A549 (cell line): ENCODE data around the gene TMEM167A. TPM values are rescaled to one million over a fixed set of nuclear protein-coding genes. Genes with fewer than 3 reads are reported as not detected.

Experiments
- ATAC-seq, 2 experiments: fragments of 200-7000 bp in 1 of 2; fragments of >200 bp in 1 of 2; cut with Nextera tagmentation in 1 of 2; cut with Tn5 transposase in 1 of 2; 3 replicates each; pipeline versions ENCODE4 v1.8.0 to v1.9.1; 2018 to 2020; ENCODE audit warnings: mild to moderate bottlenecking in 1 of 2, moderate library complexity in 1 of 2
- CTCF ChIA-PET: fragments of 300-600 bp; sonication (Branson Sonifier 250); formaldehyde crosslinking; extraction: SDS; loops from one replicate; lab custom pipeline; 2021; ENCODE audit warnings: antibody characterized with exemption, inconsistent platforms; lab: Yijun Ruan, JAX
- POLR2A ChIA-PET: fragments of 350-600 bp; formaldehyde crosslinking; extraction: SDS; loops from one replicate; lab custom pipeline; 2021; ENCODE audit warnings: antibody characterized with exemption, inconsistent platforms; lab: Yijun Ruan, JAX
- DNase-seq, 2 experiments: peaks; one replicate each; pipeline versions ENCODE4 v3.0.0 to v3.0.0-alpha.2; 2011 to 2016; ENCODE audit warnings: low read depth in 1 of 2, low spot score in 1 of 2
- FAIRE-seq: peaks from 2 replicates; lab custom pipeline; 2011; peaks lifted over from hg19 to GRCh38; lab: Jason Lieb, UNC
- H3K27ac ChIP-seq, 2 experiments: fragments of >200 bp; sonication (Bioruptor Twin); formaldehyde crosslinking; 3 replicates each; pipeline ENCODE4 v1.5.1; 2016 to 2017
- H3K4me1 ChIP-seq: fragments of >200 bp; sonication (Bioruptor Twin); formaldehyde crosslinking; 3 replicates; pipeline ENCODE4 v1.6.1; 2016
- H3K4me2 ChIP-seq: fragments of >200 bp; sonication (Bioruptor Twin); formaldehyde crosslinking; 3 replicates; pipeline ENCODE4 v1.6.1; 2016
- H3K4me3 ChIP-seq: fragments of >200 bp; sonication (Bioruptor Twin); formaldehyde crosslinking; 3 replicates; pipeline ENCODE4 v1.5.1; 2016
- H3K9me3 ChIP-seq: fragments of >200 bp; sonication (Bioruptor Twin); formaldehyde crosslinking; 3 replicates; pipeline ENCODE4 v1.6.1; 2016
- CHD4 ChIP-seq: fragments of 200-600 bp; sonication (generic); IDR thresholded peaks from 2 replicates; pipeline ENCODE4 v1.6.1; 2016; ENCODE audit warnings: antibody characterized with exemption, mild to moderate bottlenecking, borderline replicate concordance
- EHF ChIP-seq: fragments of 250-450 bp; sonication (Bioruptor Pico); IDR thresholded peaks from 2 replicates; pipeline ENCODE4 v1.5.0; 2020; ENCODE audit warnings: mild to moderate bottlenecking
- EHMT2 ChIP-seq: fragments of 200-600 bp; sonication (generic); IDR thresholded peaks from 2 replicates; pipeline ENCODE4 v1.6.1; 2016; ENCODE audit warnings: antibody characterized with exemption, low read depth, mild to moderate bottlenecking, moderate library complexity
- EP300 ChIP-seq, 2 experiments: fragments of >200 bp; sonication (Bioruptor Twin); formaldehyde crosslinking; IDR thresholded peaks; 2 replicates in 1 of 2; 3 replicates in 1 of 2; pipeline ENCODE4 v1.6.1; 2016 to 2017
- ESRRA ChIP-seq: fragments of 150-350 bp; IDR thresholded peaks from 2 replicates; pipeline ENCODE4 v1.6.1; 2014; ENCODE audit warnings: mild to moderate bottlenecking, low read length, borderline replicate concordance
- FOSB ChIP-seq: fragments of 250-450 bp; sonication (Bioruptor Pico); IDR thresholded peaks from 2 replicates; pipeline ENCODE4 v1.5.0; 2020; ENCODE audit warnings: mild to moderate bottlenecking, moderate library complexity
- FOXS1 ChIP-seq: fragments of 250-450 bp; sonication (Bioruptor Pico); IDR thresholded peaks from 2 replicates; pipeline ENCODE4 v1.5.0; 2020; ENCODE audit warnings: mild to moderate bottlenecking, moderate library complexity
- HEYL ChIP-seq: fragments of 250-450 bp; sonication (Bioruptor Pico); IDR thresholded peaks from 2 replicates; pipeline ENCODE4 v1.8.0; 2021; ENCODE audit warnings: mild to moderate bottlenecking, moderate library complexity
- HOXA7 ChIP-seq: fragments of 250-450 bp; sonication (Bioruptor Pico); IDR thresholded peaks from 2 replicates; pipeline ENCODE4 v1.5.0; 2020; ENCODE audit warnings: mild to moderate bottlenecking, moderate library complexity
- HOXB5 ChIP-seq: fragments of 250-450 bp; sonication (Bioruptor Pico); IDR thresholded peaks from 2 replicates; pipeline ENCODE4 v1.5.0; 2020; ENCODE audit warnings: mild to moderate bottlenecking, moderate library complexity
- JUNB ChIP-seq: fragments of >200 bp; sonication (Bioruptor Twin); formaldehyde crosslinking; IDR thresholded peaks from 2 replicates; pipeline ENCODE4 v1.6.1; 2016
- KDM5A ChIP-seq: fragments of 200-600 bp; sonication (generic); IDR thresholded peaks from 2 replicates; pipeline ENCODE4 v1.6.1; 2016; ENCODE audit warnings: antibody characterized with exemption, mild to moderate bottlenecking
- MAFK ChIP-seq: fragments of 450-650 bp; IDR thresholded peaks from 2 replicates; pipeline ENCODE4 v1.6.1; 2014; ENCODE audit not compliant: partially characterized antibody
- MAZ ChIP-seq: fragments of 150-350 bp; IDR thresholded peaks from 2 replicates; pipeline ENCODE4 v1.6.1; 2014; ENCODE audit warnings: antibody characterized with exemption, low read depth, low read length, borderline replicate concordance
- MYC ChIP-seq: IDR thresholded peaks from 2 replicates; pipeline ENCODE4 v1.6.1; 2012; ENCODE audit warnings: mild to moderate bottlenecking, inconsistent platforms, low read length, improper control_type of control experiment, borderline replicate concordance
- NFE2L2 ChIP-seq: fragments of 150-350 bp; conservative IDR thresholded peaks from 2 replicates; pipeline ENCODE4 v1.6.1; 2014; ENCODE audit warnings: low read length
- NPAS2 ChIP-seq: fragments of 250-450 bp; sonication (Bioruptor Pico); IDR thresholded peaks from 2 replicates; pipeline ENCODE4 v1.8.0; 2022; ENCODE audit warnings: mild to moderate bottlenecking, moderate library complexity, borderline replicate concordance
- NR3C1 ChIP-seq: fragments of >200 bp; sonication (Bioruptor Twin); formaldehyde crosslinking; IDR thresholded peaks from 3 replicates; pipeline ENCODE4 v1.6.1; 2017
- PHF8 ChIP-seq: fragments of 200-600 bp; sonication (generic); IDR thresholded peaks from 2 replicates; pipeline ENCODE4 v1.6.1; 2016; ENCODE audit warnings: low read depth, mild to moderate bottlenecking, antibody characterized with exemption, moderate library complexity, borderline replicate concordance
- POLR2A ChIP-seq: IDR thresholded peaks from 2 replicates; pipeline ENCODE4 v1.6.1; 2012; ENCODE audit warnings: mild to moderate bottlenecking, low read length
- RCOR1 ChIP-seq: fragments of 150-350 bp; IDR thresholded peaks from 2 replicates; pipeline ENCODE4 v1.6.1; 2014; ENCODE audit warnings: antibody characterized with exemption, low read length, low read depth
- TFCP2L1 ChIP-seq: fragments of 250-450 bp; sonication (Bioruptor Pico); IDR thresholded peaks from 2 replicates; pipeline ENCODE4 v1.5.0; 2021; ENCODE audit warnings: mild to moderate bottlenecking
- ZC3H11A ChIP-seq: fragments of 450-650 bp; IDR thresholded peaks from 2 replicates; pipeline ENCODE4 v1.6.1; 2014; ENCODE audit warnings: antibody characterized with exemption, mild to moderate bottlenecking
- WGBS: methylation state at CpG from one replicate; pipeline ENCODE4 v1.1.6; 2017; ENCODE audit errors: missing lambda C conversion rate; 5-methylcytosine and 5-hydroxymethylcytosine counted together
- polyA plus RNA-seq, 4 experiments: library from polyadenylated mRNA; depleted of rRNA in 3 of 4; stranded (reverse); fragments of >200 nt; fragmentation: RNase III in 1 of 4; extraction: RNeasy Plus Mini Kit Qiagen cat#74134 plus additional on column Dnase treatment in 1 of 4; gene quantifications; 2 replicates in 3 of 4; 3 replicates in 1 of 4; pipeline ENCODE4 v1.2.3, GENCODE V29; 2011 to 2017
- TF ChIP-seq, protein P1 (sequence below): fragments of >200 bp; sonication (Bioruptor Twin); formaldehyde crosslinking; IDR thresholded peaks from 3 replicates; pipeline ENCODE4 v1.6.1; 2016
- TF ChIP-seq, protein P2 (sequence below): IDR thresholded peaks from 2 replicates; pipeline ENCODE4 v1.6.1; 2012; ENCODE audit warnings: low read depth, borderline replicate concordance
- TF ChIP-seq, protein P3 (sequence below): IDR thresholded peaks from 2 replicates; pipeline ENCODE4 v1.6.1; 2012
- TF ChIP-seq, protein P4 (sequence below): fragments of 150-350 bp; IDR thresholded peaks from 2 replicates; pipeline ENCODE4 v1.6.1; 2014; ENCODE audit warnings: low read depth, mild to moderate bottlenecking, low read length
- TF ChIP-seq, protein P5 (sequence below): fragments of 250-450 bp; sonication (Bioruptor Pico); IDR thresholded peaks from 2 replicates; pipeline ENCODE4 v1.5.0; 2020; ENCODE audit warnings: low read depth, mild to moderate bottlenecking, moderate library complexity
- TF ChIP-seq, protein P6 (sequence below): fragments of >200 bp; sonication (Bioruptor Twin); formaldehyde crosslinking; IDR thresholded peaks from 2 replicates; pipeline ENCODE4 v1.6.1; 2016
- TF ChIP-seq, protein P7 (sequence below): fragments of 250-450 bp; sonication (Bioruptor Pico); IDR thresholded peaks from 2 replicates; pipeline ENCODE4 v1.5.0; 2021; ENCODE audit warnings: mild to moderate bottlenecking, moderate library complexity, borderline replicate concordance

The TMEM167A gene
- polyA plus RNA-seq, 2 of the 4 experiments (the other 2 are of a cell fraction) = 56.2 to 136 TPM

DNA sequence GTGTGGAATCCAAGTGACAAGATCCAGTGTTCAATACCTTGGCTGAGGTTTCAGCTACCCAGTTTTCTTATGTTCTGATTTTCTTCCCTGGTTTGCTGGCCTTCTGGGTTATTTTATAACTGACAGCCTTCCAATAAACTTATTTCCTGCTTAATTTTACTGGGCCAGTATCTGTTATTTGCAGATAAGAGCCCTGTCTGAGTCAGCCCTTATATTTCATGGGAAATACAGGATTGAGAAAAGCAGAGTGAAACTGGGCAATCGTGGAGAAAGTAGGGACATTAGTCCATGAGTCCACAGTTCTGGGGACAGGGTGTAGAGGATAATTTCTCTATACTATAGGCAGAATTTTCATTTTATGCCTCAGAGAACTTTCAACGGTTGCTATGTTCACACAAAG, 32.3 kb downstream of the TMEM167A start:
- no peaks in the 10 kb centered on the region for H3K4me1 ChIP-seq
- ATAC-seq = no peak
- no peak overlapping the region for H3K4me3 ChIP-seq
- TF ChIP-seq MYC (no peak), NR3C1 (no peak), EP300 (IDR thresholded peaks at IDR 0.05) (no peak), HOXA7 (no peak), MAZ (no peak), KDM5A (no peak), ESRRA (no peak), HOXB5 (CRISPR knock-in tag) (no peak), NFE2L2 (no peak), FOSB (CRISPR knock-in tag) (no peak), EHF (CRISPR knock-in tag) (no peak), NPAS2 (no peak), CHD4 (no peak)
- TF ChIP-seq, protein P1, sequence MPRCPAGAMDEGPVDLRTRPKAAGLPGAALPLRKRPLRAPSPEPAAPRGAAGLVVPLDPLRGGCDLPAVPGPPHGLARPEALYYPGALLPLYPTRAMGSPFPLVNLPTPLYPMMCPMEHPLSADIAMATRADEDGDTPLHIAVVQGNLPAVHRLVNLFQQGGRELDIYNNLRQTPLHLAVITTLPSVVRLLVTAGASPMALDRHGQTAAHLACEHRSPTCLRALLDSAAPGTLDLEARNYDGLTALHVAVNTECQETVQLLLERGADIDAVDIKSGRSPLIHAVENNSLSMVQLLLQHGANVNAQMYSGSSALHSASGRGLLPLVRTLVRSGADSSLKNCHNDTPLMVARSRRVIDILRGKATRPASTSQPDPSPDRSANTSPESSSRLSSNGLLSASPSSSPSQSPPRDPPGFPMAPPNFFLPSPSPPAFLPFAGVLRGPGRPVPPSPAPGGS = no peak
- TF ChIP-seq, protein P2, sequence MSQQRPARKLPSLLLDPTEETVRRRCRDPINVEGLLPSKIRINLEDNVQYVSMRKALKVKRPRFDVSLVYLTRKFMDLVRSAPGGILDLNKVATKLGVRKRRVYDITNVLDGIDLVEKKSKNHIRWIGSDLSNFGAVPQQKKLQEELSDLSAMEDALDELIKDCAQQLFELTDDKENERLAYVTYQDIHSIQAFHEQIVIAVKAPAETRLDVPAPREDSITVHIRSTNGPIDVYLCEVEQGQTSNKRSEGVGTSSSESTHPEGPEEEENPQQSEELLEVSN = no peak
- TF ChIP-seq, protein P3, sequence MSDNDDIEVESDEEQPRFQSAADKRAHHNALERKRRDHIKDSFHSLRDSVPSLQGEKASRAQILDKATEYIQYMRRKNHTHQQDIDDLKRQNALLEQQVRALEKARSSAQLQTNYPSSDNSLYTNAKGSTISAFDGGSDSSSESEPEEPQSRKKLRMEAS = no peak
- TF ChIP-seq, protein P4, sequence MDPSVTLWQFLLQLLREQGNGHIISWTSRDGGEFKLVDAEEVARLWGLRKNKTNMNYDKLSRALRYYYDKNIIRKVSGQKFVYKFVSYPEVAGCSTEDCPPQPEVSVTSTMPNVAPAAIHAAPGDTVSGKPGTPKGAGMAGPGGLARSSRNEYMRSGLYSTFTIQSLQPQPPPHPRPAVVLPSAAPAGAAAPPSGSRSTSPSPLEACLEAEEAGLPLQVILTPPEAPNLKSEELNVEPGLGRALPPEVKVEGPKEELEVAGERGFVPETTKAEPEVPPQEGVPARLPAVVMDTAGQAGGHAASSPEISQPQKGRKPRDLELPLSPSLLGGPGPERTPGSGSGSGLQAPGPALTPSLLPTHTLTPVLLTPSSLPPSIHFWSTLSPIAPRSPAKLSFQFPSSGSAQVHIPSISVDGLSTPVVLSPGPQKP = no peak
- 72% methylated on average over 2 of the region's 2 CpGs for WGBS
- no peak for FAIRE-seq
- H3K9me3 ChIP-seq = no peaks in the 10 kb centered on the region
- no peak overlapping the region for H3K27ac ChIP-seq
- ChIA-PET POLR2A (no interaction called here), CTCF (interaction anchor here (1.2 kb wide), 1 partner anchor 9 kb away, joined by 3 read pairs; no protein-coding TSS in a partner anchor)
- no peak for DNase-seq
- no peak overlapping the region for H3K4me2 ChIP-seq

DNA sequence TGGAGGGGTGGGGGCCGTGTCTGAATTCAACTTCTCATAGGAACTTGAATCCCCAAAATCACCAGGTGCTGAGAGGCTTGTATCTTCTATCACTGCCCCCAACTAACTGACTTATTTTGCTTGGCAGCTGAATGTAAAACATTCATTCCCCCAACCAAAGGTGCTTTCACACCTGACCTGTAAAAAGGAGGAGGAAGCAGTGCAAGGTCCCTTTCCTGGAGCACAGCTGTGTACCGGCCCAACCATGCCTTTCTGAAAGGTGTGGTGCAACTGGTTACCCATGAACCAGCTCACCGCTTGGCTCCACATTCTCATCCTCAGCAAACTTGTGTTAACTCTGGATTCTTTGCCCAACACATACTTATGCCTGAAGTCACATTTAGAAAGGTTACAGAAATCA, 34.7 kb downstream of the TMEM167A start:
- no peak overlapping the region for H3K4me3 ChIP-seq
- no peak overlapping the region for H3K4me2 ChIP-seq
- TF ChIP-seq, protein P5, sequence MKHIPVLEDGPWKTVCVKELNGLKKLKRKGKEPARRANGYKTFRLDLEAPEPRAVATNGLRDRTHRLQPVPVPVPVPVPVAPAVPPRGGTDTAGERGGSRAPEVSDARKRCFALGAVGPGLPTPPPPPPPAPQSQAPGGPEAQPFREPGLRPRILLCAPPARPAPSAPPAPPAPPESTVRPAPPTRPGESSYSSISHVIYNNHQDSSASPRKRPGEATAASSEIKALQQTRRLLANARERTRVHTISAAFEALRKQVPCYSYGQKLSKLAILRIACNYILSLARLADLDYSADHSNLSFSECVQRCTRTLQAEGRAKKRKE (CRISPR knock-in tag) = no peak
- TF ChIP-seq, protein P6, sequence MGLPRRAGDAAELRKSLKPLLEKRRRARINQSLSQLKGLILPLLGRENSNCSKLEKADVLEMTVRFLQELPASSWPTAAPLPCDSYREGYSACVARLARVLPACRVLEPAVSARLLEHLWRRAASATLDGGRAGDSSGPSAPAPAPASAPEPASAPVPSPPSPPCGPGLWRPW = no peak
- TF ChIP-seq EP300 (IDR thresholded peaks at IDR 0.05) (no peak), FOXS1 (CRISPR knock-in tag) (no peak), RCOR1 (no peak), POLR2A (no peak), ESRRA (no peak), MAFK (no peak), ZC3H11A (no peak), HOXB5 (CRISPR knock-in tag) (no peak), EHMT2 (no peak), PHF8 (no peak), HEYL (no peak), TFCP2L1 (CRISPR knock-in tag) (no peak), NPAS2 (no peak), JUNB (no peak)
- TF ChIP-seq, protein P7, sequence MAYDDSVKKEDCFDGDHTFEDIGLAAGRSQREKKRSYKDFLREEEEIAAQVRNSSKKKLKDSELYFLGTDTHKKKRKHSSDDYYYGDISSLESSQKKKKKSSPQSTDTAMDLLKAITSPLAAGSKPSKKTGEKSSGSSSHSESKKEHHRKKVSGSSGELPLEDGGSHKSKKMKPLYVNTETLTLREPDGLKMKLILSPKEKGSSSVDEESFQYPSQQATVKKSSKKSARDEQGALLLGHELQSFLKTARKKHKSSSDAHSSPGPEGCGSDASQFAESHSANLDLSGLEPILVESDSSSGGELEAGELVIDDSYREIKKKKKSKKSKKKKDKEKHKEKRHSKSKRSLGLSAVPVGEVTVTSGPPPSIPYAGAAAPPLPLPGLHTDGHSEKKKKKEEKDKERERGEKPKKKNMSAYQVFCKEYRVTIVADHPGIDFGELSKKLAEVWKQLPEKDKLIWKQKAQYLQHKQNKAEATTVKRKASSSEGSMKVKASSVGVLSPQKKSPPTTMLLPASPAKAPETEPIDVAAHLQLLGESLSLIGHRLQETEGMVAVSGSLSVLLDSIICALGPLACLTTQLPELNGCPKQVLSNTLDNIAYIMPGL = no peak
- TF ChIP-seq, protein P4 = no peak
- TF ChIP-seq, protein P2 = no peak
- no peak overlapping the region for H3K27ac ChIP-seq
- H3K4me1 ChIP-seq = no peaks in the 10 kb centered on the region
- WGBS = 65% methylated on average over 3 of the region's 3 CpGs
- no peak for DNase-seq
- H3K9me3 ChIP-seq = no peaks in the 10 kb centered on the region
- ATAC-seq = no peak
- ChIA-PET POLR2A (no interaction called here), CTCF (interaction anchor here (0.9 to 1.0 kb wide), 2 partner anchors 16 to 198 kb away, joined by 3 read pairs; no protein-coding TSS in a partner anchor)
- FAIRE-seq = no peak
